Activated naive CD8-positive, alpha-beta T cell treated with anti-CD3 and anti-CD28 coated beads, Interleukin-2, amount 50 U/mL, for 16 hours (primary cell): ENCODE measurements around the gene CBFB.
A peak's percentile ranks its signal among the peaks of the same experiment; 100 is the strongest.

Experiments used
- DNase-seq: peaks from one replicate; pipeline ENCODE4 v3.0.0-alpha.2; 2020; ENCODE audit warnings: low read depth, low spot score

CBFB gene

DNA sequence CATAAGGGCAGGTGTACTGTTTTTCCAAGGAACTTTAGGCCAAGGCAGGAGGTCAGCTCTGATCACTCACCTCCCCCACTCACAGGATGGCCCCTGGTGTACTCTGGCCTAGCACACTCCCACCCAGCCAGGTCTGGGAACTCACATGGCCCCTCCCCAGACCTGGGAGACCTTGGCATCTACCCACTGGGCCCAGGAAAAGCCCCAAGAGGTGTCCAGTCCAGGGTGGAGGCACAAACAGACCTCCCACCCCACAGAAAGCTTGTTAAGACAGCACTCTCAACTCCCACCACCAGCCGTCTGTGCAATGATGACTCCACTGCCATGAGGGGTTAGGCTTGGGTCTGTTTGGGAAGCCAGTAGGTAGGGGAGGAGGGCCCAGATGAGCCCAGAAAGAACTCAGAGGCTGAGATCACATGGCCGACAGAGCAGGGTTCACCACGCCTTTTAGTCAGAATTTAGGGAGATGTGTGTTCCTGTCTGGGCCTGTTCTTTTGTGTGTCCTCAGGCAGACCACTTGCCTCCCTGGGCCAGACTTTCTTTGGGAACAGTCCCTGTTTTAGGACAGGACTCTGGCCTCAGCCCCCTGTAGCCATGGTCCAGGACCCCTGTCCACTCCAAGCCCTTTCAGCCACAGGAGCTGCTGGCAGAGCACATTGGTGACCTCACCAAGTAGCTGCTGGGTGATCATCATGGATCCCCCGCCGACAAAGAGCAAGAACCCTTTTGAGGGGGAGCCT lies 12.1 kb upstream of the CBFB start:
- no peak for DNase-seq

GRCh38 chr16:67017421-67017750 lies 11.6 kb upstream of the CBFB start:
- no peak for DNase-seq

DNA sequence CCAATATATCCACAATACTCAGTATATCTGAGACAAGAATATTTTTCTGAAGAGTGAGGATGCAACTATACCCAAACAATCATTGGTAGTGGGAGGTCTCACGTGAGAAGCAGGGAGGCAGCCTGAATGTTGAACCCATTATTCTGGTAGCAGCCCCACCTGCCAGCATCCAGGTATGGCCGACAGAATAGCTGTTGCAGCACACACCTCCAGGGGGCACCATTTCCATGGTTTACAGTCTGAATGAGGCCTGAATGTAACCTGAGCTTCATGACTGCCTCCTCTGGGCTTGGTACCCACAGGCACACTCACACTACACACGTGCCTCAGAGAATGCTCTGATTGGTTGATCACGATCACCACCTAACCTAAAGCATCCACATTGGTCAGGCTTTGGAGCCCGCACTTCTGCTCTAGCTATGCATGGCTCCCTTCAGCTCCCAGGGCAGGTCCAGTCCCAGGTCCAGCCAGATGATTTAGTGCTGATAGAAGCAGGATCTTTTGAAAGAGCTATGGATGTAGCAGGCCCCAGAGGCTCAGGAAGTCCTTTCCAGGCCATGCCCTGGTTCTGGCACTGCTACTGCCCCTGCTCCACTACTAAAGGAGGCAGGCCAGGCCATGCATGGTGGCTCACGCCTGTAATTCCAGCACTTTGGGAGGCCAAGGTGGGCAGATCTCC lies 11.0 kb upstream of the CBFB start:
- peak; percentile 81 for DNase-seq

GRCh38 chr16:67019171-67019570 lies 9.8 kb upstream of the CBFB start:
- DNase-seq = no peak

GRCh38 chr16:67021321-67021720 lies 7.6 kb upstream of the CBFB start:
- no peak for DNase-seq

- no peak for DNase-seq
Measured at GRCh38 chr16:67022531-67023214, 6.3 kb upstream of the CBFB start.

DNA sequence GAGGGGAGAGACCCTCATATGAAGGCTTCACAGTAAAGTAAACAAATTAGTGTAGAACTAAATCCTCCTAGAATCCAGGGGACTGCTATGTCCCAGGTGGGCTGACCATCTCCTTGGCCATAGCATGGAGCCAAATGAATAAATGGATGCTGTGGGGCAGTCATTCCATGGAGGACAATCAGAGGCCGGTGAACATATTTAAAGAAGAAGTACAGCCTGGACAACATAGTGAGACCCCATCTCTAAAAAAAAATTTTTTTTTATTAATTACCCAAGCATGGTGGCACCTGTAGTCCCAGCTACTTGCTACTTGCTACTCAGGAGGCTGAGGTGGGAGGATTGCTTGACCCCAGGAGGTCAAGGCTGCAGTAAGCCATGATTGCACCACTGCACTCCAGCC lies 5.3 kb upstream of the CBFB start:
- no peak for DNase-seq

- no peak for DNase-seq
Measured at GRCh38 chr16:67024384-67025209, 4.4 kb upstream of the CBFB start.

DNA sequence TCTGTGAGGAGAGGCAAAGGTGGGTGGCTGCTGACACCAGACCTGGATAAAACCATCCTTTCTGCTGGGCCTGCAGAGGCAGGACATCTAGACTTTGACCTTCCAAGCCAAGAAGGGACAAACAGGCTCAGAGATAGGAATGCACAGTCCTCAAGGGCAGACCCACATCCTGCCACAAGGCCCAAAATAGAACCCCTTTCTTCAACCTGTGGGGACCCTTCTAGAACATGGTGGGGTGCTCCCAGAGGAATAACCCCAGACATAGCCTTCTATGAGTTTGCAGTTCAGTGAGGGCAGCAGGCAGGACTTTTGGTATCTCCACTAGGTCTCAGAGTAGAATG lies 3.8 kb upstream of the CBFB start:
- no peak for DNase-seq

DNA sequence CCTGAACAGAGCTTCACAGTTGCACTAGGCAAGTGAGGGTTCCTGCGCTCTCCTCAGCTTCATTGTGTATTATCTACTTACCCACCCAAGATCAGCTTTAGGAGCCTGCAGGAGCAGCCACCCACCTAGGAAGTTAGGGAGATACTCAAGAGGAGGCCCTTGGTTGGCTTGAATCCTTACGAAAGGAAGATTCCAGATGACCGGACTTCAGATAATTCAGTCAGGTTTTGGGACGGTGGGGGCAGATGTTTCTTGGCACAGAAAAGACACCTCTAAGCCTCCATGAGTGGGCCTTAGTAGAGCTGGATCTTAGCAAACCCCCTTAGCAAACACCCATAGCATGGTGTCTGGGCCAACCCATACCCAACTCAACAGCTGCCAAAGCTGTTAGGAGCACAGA lies 2.4 kb upstream of the CBFB start:
- DNase-seq = no peak

- DNase-seq = no peak
Measured at GRCh38 chr16:67027046-67027445, 1.9 kb upstream of the CBFB start.

DNA sequence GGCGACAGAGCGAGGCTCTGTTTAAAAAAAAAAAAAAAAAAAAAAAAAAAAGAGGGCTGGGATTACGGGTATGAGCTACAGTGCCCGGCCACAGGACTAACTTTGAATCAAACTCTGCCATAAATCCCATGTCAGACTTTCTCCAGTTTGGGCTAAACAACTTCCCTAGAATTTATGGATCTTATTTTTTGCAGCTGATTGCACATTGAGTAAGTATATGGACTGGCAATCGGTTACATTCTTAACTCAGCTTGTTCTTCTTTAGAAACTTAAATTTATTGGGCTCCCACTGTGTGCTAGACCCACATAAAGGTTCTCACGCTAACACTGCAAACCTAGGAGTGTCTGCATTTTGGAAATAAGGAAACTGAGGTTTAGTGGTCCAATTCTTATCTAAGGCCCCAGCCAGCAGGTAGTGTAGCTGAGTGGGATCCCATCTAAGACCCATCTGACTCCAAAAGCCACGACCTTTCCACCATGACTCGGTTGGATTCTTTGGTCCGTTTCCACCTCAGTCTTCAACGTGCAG lies 718 bp upstream of the CBFB start:
- DNase-seq = no peak

DNA sequence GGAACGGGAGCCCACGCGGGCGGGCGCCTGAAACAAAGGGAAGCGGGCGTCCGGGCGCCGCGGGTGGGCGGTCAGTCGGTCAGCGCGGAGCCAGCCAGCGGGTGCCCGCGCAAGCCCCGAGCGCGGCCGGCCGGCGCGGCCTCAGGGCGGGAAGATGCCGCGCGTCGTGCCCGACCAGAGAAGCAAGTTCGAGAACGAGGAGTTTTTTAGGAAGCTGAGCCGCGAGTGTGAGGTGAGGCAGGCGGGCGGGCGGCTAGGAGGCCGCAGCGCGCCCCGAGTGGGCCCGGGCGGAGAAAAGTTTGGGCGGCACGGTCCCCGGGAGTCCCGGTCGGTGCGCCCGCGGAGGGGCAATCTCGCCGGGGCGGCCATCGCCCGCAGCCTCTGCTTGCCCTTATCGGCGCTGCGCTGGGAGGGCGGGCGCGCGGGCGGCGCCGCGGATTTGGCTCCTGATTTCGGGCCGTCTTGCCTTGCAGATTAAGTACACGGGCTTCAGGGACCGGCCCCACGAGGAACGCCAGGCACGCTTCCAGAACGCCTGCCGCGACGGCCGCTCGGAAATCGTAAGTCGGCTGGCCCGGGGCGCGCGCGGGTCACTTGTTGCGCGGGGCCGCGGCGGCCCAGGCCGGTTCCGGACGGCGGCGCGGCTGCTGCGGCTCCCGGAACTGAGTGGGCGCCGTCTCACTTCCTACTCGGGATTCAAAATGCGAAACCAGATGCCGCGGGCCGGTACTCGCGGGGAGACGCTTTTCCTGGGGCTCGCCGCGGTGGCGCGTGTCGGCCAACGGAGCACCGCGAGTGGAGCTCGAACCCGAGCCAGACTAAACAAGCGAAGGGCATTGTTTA lies 526 bp downstream of the CBFB start:
- DNase-seq = no peak

DNA sequence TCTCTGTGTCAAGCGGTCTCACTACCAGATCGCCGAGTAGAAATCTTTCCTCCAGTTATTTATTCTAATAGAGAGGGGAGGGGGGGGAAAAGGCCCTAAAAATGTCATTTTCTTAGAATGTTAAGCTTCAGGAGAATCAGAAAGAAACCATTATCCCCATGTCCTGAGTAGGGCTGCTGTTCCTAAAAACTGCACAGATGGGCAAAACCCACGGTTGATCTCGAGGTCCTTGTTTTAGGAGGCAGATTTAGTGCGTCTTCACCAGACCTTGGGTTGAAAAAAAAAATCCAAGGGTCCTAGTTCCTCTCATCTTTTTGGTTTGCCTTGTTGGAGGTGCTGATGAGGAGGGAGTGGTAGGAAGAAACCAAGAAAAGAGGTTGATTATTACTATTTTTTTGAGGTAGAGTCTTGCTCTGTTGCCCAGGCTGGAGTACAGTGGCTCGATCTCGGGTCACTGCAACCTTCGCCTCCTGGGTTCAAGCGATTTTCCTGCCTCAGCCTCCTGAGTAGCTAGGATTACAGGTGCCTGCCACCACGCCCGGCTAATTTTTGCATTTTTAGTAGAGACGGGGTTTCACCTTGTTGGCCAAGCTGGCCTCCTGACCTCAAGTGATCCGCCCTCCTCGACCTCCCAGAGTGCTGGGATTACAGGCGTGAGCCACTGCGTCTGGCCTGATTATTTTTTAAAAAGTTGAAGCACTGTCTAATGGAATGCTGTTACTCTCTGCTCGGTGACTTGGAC lies 1.4 kb downstream of the CBFB start:
- DNase-seq = no peak

DNA sequence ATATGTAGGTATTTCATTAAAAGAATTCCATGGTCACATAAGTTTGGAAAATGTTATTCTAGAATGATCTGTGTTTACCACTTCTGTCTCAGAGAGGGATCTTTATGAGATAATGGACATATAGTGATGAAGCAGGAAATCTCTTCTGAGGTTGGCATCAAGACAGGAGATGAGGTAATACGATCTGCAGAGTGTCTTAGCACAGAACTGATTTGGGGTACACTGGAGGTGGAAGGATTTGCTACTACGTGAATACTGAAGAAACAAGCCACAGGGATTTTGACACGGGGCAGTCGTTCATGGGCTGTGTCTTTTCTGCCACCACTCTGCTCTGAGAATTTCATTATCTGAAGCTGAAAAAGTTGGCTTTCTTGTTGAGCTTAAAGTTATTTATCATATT lies 5.5 kb downstream of the CBFB start:
- DNase-seq = no peak

DNA sequence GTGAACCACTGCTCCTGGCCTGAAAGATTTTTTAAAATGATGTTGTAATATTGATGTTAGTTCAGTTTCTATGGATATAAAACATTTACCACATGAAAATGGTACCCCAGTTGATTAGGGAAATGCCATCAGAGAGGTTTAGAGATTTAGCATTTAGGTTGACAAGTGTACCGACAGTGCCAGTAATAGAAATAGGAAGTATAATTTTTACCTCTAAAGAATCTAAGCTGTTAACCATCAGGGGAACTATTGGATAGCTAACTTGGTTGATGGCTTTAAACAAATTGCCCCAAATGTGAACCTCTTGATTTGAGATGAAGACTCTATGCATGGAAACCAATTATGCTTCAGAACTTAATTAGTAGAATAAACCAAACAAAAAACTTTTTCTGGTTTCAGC lies 6.4 kb downstream of the CBFB start:
- no peak for DNase-seq

DNA sequence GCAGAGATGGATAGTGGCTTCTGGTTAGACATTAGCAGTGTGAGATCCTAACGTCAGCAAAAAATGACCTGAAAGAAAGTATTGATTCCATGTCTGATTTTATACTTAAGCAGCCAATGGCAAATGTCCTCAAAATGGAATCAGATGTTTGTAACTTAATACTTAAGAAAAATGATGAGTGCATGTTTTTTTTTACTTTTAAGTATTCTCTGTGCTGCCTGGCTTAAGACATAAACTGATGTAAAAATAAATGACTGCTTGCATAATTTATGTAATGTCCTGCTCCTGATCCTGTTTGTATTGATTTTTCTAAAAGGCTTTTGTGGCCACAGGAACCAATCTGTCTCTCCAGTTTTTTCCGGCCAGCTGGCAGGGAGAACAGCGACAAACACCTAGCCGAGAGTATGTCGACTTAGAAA lies 7.4 kb downstream of the CBFB start:
- no peak for DNase-seq

GRCh38 chr16:67039260-67040020 lies 10.5 kb downstream of the CBFB start:
- no peak for DNase-seq

DNA sequence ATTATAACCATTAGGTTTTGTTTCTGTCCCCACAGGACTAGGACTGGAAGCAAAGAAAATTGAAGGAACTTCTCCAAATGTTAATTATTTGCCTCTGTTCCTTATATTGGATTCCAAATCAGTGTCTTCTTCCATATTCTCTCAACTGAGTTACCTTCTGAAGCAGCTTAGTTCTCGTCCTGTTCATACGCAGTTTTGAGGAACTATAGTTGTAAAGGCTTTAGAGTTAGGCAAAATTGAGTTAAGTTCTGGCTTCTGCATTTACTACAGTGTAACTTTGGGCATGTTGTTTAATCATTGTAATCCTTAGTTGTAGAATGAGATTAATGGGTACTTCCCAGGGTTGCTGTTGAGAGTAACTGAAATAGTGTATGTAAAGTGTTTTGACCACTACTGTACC lies 11.2 kb downstream of the CBFB start:
- DNase-seq = no peak

GRCh38 chr16:67040906-67041305 lies 12.0 kb downstream of the CBFB start:
- no peak for DNase-seq
